ENCODE results near the gene LIN7A. TPM values are rescaled to one million over a fixed set of nuclear protein-coding genes. Genes with fewer than 3 reads are reported as not detected.

LIN7A gene
- total RNA-seq, 2 donors from 2014 or later: 0.21 to 0.22 TPM

GRCh38 chr12:80861641-80862378, 75.9 kb downstream of the LIN7A start:
- Mint-ChIP-seq H3K27ac (no peak overlapping the region), H3K4me3 (no peak overlapping the region), H3K36me3 (ENCODE audit: low read depth) (no peaks in the 10 kb centered on the region), H3K27me3 (no peaks in the 10 kb centered on the region), H3K4me1 (no peaks in the 10 kb centered on the region)
- ATAC-seq (no peak), DNase-seq (no peak)
- no peaks in the 10 kb centered on the region for H3K9me3 ChIP-seq (ENCODE audit: control insufficient read depth, low read length, poor library complexity, severe bottlenecking)

GRCh38 chr12:80860928-80861327, 76.8 kb downstream of the LIN7A start:
- ATAC-seq: no peak
- Mint-ChIP-seq H3K27me3 (no peaks in the 10 kb centered on the region), H3K36me3 (ENCODE audit: low read depth) (no peaks in the 10 kb centered on the region), H3K4me1 (no peaks in the 10 kb centered on the region), H3K27ac (no peak overlapping the region), H3K4me3 (no peak overlapping the region)
- H3K9me3 ChIP-seq (ENCODE audit: control insufficient read depth, low read length, poor library complexity, severe bottlenecking): no peaks in the 10 kb centered on the region
- no peak for DNase-seq

GRCh38 chr12:80860206-80860605, 77.5 kb downstream of the LIN7A start:
- DNase-seq: no peak
- Mint-ChIP-seq H3K36me3 (ENCODE audit: low read depth) (no peaks in the 10 kb centered on the region), H3K4me1 (no peaks in the 10 kb centered on the region), H3K27ac (no peak overlapping the region), H3K27me3 (no peaks in the 10 kb centered on the region), H3K4me3 (no peak overlapping the region)
- ATAC-seq: no peak
- no peaks in the 10 kb centered on the region for H3K9me3 ChIP-seq (ENCODE audit: control insufficient read depth, low read length, poor library complexity, severe bottlenecking)

GRCh38 chr12:80858356-80858755, 79.4 kb downstream of the LIN7A start:
- ATAC-seq: no peak
- no peaks in the 10 kb centered on the region for H3K4me1 Mint-ChIP-seq

GRCh38 chr12:80857311-80857710, 80.4 kb downstream of the LIN7A start:
- Mint-ChIP-seq H3K4me3 (no peak overlapping the region), H3K36me3 (ENCODE audit: low read depth) (no peaks in the 10 kb centered on the region), H3K4me1 (no peaks in the 10 kb centered on the region), H3K27me3 (no peaks in the 10 kb centered on the region), H3K27ac (no peak overlapping the region)
- DNase-seq: no peak
- H3K9me3 ChIP-seq (ENCODE audit: control insufficient read depth, low read length, poor library complexity, severe bottlenecking): no peaks in the 10 kb centered on the region
- ATAC-seq: no peak

More at GRCh38 chr12:80858356-80858755, 79.4 kb downstream of the LIN7A start:
- Mint-ChIP-seq H3K36me3 (ENCODE audit: low read depth) (no peaks in the 10 kb centered on the region), H3K27ac (no peak overlapping the region), H3K27me3 (no peaks in the 10 kb centered on the region), H3K4me3 (no peak overlapping the region)
- DNase-seq: no peak
- no peaks in the 10 kb centered on the region for H3K9me3 ChIP-seq (ENCODE audit: control insufficient read depth, low read length, poor library complexity, severe bottlenecking)

- ATAC-seq: no peak
- H3K36me3 Mint-ChIP-seq (ENCODE audit: low read depth): no peaks in the 10 kb centered on the region
- no peaks in the 10 kb centered on the region for H3K4me1 Mint-ChIP-seq
- H3K27ac Mint-ChIP-seq: no peak overlapping the region
- DNase-seq: no peak
- no peaks in the 10 kb centered on the region for H3K9me3 ChIP-seq (ENCODE audit: control insufficient read depth, low read length, poor library complexity, severe bottlenecking)
- no peaks in the 10 kb centered on the region for H3K27me3 Mint-ChIP-seq
- H3K4me3 Mint-ChIP-seq: no peak overlapping the region
Measured at GRCh38 chr12:80849337-80849736, 88.4 kb downstream of the LIN7A start.

- H3K9me3 ChIP-seq (ENCODE audit: control insufficient read depth, low read length, poor library complexity, severe bottlenecking): no peaks in the 10 kb centered on the region
- H3K4me3 Mint-ChIP-seq: no peak overlapping the region
- H3K36me3 Mint-ChIP-seq (ENCODE audit: low read depth): no peaks in the 10 kb centered on the region
- no peaks in the 10 kb centered on the region for H3K27me3 Mint-ChIP-seq
- no peak for DNase-seq
- H3K4me1 Mint-ChIP-seq: no peaks in the 10 kb centered on the region
- ATAC-seq: no peak
- no peak overlapping the region for H3K27ac Mint-ChIP-seq
Measured at GRCh38 chr12:80848858-80849257, 88.9 kb downstream of the LIN7A start.

GRCh38 chr12:80847575-80847974, 90.2 kb downstream of the LIN7A start:
- no peak overlapping the region for H3K4me3 Mint-ChIP-seq
- no peaks in the 10 kb centered on the region for H3K4me1 Mint-ChIP-seq
- no peaks in the 10 kb centered on the region for H3K9me3 ChIP-seq (ENCODE audit: control insufficient read depth, low read length, poor library complexity, severe bottlenecking)
- no peak overlapping the region for H3K27ac Mint-ChIP-seq
- ATAC-seq: no peak
- DNase-seq: no peak
- no peaks in the 10 kb centered on the region for H3K27me3 Mint-ChIP-seq
- no peaks in the 10 kb centered on the region for H3K36me3 Mint-ChIP-seq (ENCODE audit: low read depth)

GRCh38 chr12:80846952-80847351, 90.8 kb downstream of the LIN7A start:
- ATAC-seq: no peak
- DNase-seq: no peak
- no peaks in the 10 kb centered on the region for H3K27me3 Mint-ChIP-seq
- H3K27ac Mint-ChIP-seq: no peak overlapping the region
- no peak overlapping the region for H3K4me3 Mint-ChIP-seq
- H3K36me3 Mint-ChIP-seq (ENCODE audit: low read depth): no peaks in the 10 kb centered on the region
- no peaks in the 10 kb centered on the region for H3K4me1 Mint-ChIP-seq
- no peaks in the 10 kb centered on the region for H3K9me3 ChIP-seq (ENCODE audit: control insufficient read depth, low read length, poor library complexity, severe bottlenecking)

- no peaks in the 10 kb centered on the region for H3K4me1 Mint-ChIP-seq
- ATAC-seq: no peak
- no peak overlapping the region for H3K27ac Mint-ChIP-seq
- H3K4me3 Mint-ChIP-seq: no peak overlapping the region
- no peaks in the 10 kb centered on the region for H3K36me3 Mint-ChIP-seq (ENCODE audit: low read depth)
- no peak for DNase-seq
- no peaks in the 10 kb centered on the region for H3K27me3 Mint-ChIP-seq
- no peaks in the 10 kb centered on the region for H3K9me3 ChIP-seq (ENCODE audit: control insufficient read depth, low read length, poor library complexity, severe bottlenecking)
Measured at GRCh38 chr12:80845639-80846038, 92.1 kb downstream of the LIN7A start.

- no peak overlapping the region for H3K27ac Mint-ChIP-seq
Measured at GRCh38 chr12:80843969-80844368, 93.8 kb downstream of the LIN7A start.

GRCh38 chr12:80838708-80839107, 99.0 kb downstream of the LIN7A start:
- H3K9me3 ChIP-seq (ENCODE audit: control insufficient read depth, low read length, poor library complexity, severe bottlenecking): no peaks in the 10 kb centered on the region
- H3K36me3 Mint-ChIP-seq (ENCODE audit: low read depth): no peaks in the 10 kb centered on the region
- no peaks in the 10 kb centered on the region for H3K4me1 Mint-ChIP-seq
- ATAC-seq (no peak), DNase-seq (no peak)
- H3K27ac Mint-ChIP-seq: no peak overlapping the region
- H3K4me3 Mint-ChIP-seq: no peak overlapping the region
- H3K27me3 Mint-ChIP-seq: no peaks in the 10 kb centered on the region

More at GRCh38 chr12:80843969-80844368, 93.8 kb downstream of the LIN7A start:
- DNase-seq (no peak), ATAC-seq (no peak)
- Mint-ChIP-seq H3K4me1 (no peaks in the 10 kb centered on the region), H3K27me3 (no peaks in the 10 kb centered on the region), H3K36me3 (ENCODE audit: low read depth) (no peaks in the 10 kb centered on the region), H3K4me3 (no peak overlapping the region)
- no peaks in the 10 kb centered on the region for H3K9me3 ChIP-seq (ENCODE audit: control insufficient read depth, low read length, poor library complexity, severe bottlenecking)

GRCh38 chr12:80838024-80838658, 99.6 kb downstream of the LIN7A start:
- ATAC-seq (no peak), DNase-seq (no peak)
- H3K27ac Mint-ChIP-seq: no peak overlapping the region
- H3K4me1 Mint-ChIP-seq: no peaks in the 10 kb centered on the region
- no peaks in the 10 kb centered on the region for H3K36me3 Mint-ChIP-seq (ENCODE audit: low read depth)
- H3K4me3 Mint-ChIP-seq: no peak overlapping the region
- H3K9me3 ChIP-seq (ENCODE audit: control insufficient read depth, low read length, poor library complexity, severe bottlenecking): no peaks in the 10 kb centered on the region
- H3K27me3 Mint-ChIP-seq: no peaks in the 10 kb centered on the region
